H1 (cell line): Measurements from ENCODE around the gene OR51I2. TPM values are rescaled to one million over a fixed set of nuclear protein-coding genes. Genes with fewer than 3 reads are reported as not detected.

Source experiments
- CTCF ChIA-PET: fragments of 300-600 bp; sonication (Branson Sonifier 250); formaldehyde crosslinking; loops from one replicate; lab custom pipeline; 2021; ENCODE audit not compliant: partially characterized antibody; lab: Charles Lee
- POLR2A ChIA-PET: fragments of 300-600 bp; sonication (Branson Sonifier 250); formaldehyde crosslinking; loops from one replicate; lab custom pipeline; 2021; ENCODE audit warnings: inconsistent platforms; ENCODE audit not compliant: partially characterized antibody; lab: Charles Lee
- DNase-seq, 2 experiments: peaks; one replicate each; pipeline versions ENCODE4 v3.0.0 to v3.0.0-alpha.2; 2010 to 2022; ENCODE audit warnings: low spot score in 2 of 2, low read depth in 1 of 2, mixed read lengths in 1 of 2
- FAIRE-seq: peaks from 2 replicates; lab custom pipeline; 2011; peaks lifted over from hg19 to GRCh38; lab: Jason Lieb, UNC
- H2AFZ ChIP-seq: 2 replicates; pipeline ENCODE4 v1.8.1; 2012; ENCODE audit warnings: low read length, inconsistent platforms
- H2AK5ac ChIP-seq: 2 replicates; pipeline ENCODE4 v1.6.1; 2013; ENCODE audit warnings: low read depth, low read length
- H2BK120ac ChIP-seq: replicated peaks from 2 replicates; pipeline ENCODE3; 2013; ENCODE audit warnings: low read depth, low read length, inconsistent platforms
- H2BK12ac ChIP-seq: 2 replicates; pipeline ENCODE4 v1.6.1; 2013; ENCODE audit warnings: low read depth, low read length
- H2BK15ac ChIP-seq: 2 replicates; pipeline ENCODE4 v1.6.1; 2013; ENCODE audit warnings: low read length
- H2BK20ac ChIP-seq: 2 replicates; pipeline ENCODE4 v1.6.1; 2013; ENCODE audit warnings: low read length
- H2BK5ac ChIP-seq: 2 replicates; pipeline ENCODE4 v1.6.1; 2013; ENCODE audit warnings: low read depth, low read length
- H3K14ac ChIP-seq: 2 replicates; pipeline ENCODE4 v1.6.1; 2013; ENCODE audit warnings: inconsistent platforms; ENCODE audit not compliant: insufficient read length
- H3K18ac ChIP-seq: 2 replicates; pipeline ENCODE4 v1.6.1; 2013; ENCODE audit warnings: low read length; ENCODE audit errors: extremely low read depth
- H3K23ac ChIP-seq: 2 replicates; pipeline ENCODE4 v1.6.1; 2013; ENCODE audit warnings: inconsistent platforms; ENCODE audit not compliant: insufficient read length
- H3K23me2 ChIP-seq: 2 replicates; pipeline ENCODE4 v1.6.1; 2013; ENCODE audit warnings: low read depth, low read length
- H3K27ac ChIP-seq: 2 replicates; pipeline ENCODE4 v1.6.1; 2011; ENCODE audit warnings: low read depth, low read length, inconsistent platforms
- H3K27me3 ChIP-seq, 4 experiments: replicated peaks in 1 of 4; 1 replicate in 1 of 4; 2 replicates in 3 of 4; pipeline versions ENCODE4 v1.6.1 to v1.8.1; 2011 to 2013; ENCODE audit warnings: low read length in 3 of 4, mild to moderate bottlenecking in 3 of 4, inconsistent platforms in 2 of 4, mixed read lengths in 2 of 4, moderate library complexity in 1 of 4; ENCODE audit not compliant: control insufficient read depth in 3 of 4, insufficient read depth in 3 of 4; ENCODE audit errors: extremely low read depth in 1 of 4
- H3K36me3 ChIP-seq, 4 experiments: 2 replicates each; pipeline versions ENCODE4 v1.6.1 to v1.8.1; 2011 to 2013; ENCODE audit warnings: mild to moderate bottlenecking in 4 of 4, low read length in 3 of 4, moderate library complexity in 2 of 4, control low read depth in 1 of 4, inconsistent platforms in 1 of 4; ENCODE audit not compliant: insufficient read depth in 4 of 4, control insufficient read depth in 2 of 4
- H3K4ac ChIP-seq: replicated peaks from 2 replicates; pipeline ENCODE3; 2013; ENCODE audit warnings: low read length, low read depth, mixed read lengths, inconsistent platforms; ENCODE audit not compliant: insufficient read length
- H3K4me1 ChIP-seq, 4 experiments: replicated peaks in 1 of 4; 1 replicate in 1 of 4; 2 replicates in 3 of 4; pipeline versions ENCODE4 v1.6.1 to v1.8.1; 2011 to 2013; ENCODE audit warnings: low read length in 3 of 4, inconsistent platforms in 2 of 4, mixed read lengths in 1 of 4; ENCODE audit not compliant: insufficient read depth in 4 of 4, control insufficient read depth in 3 of 4
- H3K4me2 ChIP-seq, 2 experiments: 2 replicates each; pipeline versions ENCODE4 v1.6.1 to v1.8.1; 2011 to 2013; ENCODE audit warnings: low read depth in 2 of 2, low read length in 2 of 2, control low read depth in 1 of 2, inconsistent platforms in 1 of 2, mild to moderate bottlenecking in 1 of 2; ENCODE audit not compliant: insufficient read depth in 1 of 2
- H3K4me3 ChIP-seq, 4 experiments: fragments of 200-600, 300-600 bp in 1 of 4; sonication (generic), shearing (Covaris generic), sonication (Bioruptor Twin) in 1 of 4; 2 replicates each; pipeline versions ENCODE4 v1.5.1 to v1.8.1; 2011 to 2016; ENCODE audit warnings: low read length in 4 of 4, low read depth in 3 of 4, control low read depth in 2 of 4, inconsistent platforms in 2 of 4, mild to moderate bottlenecking in 2 of 4, mixed read lengths in 1 of 4, moderate library complexity in 1 of 4; ENCODE audit not compliant: insufficient read depth in 2 of 4; ENCODE audit errors: extremely low read depth in 1 of 4
- H3K56ac ChIP-seq: replicated peaks from 2 replicates; pipeline ENCODE3; 2013; ENCODE audit warnings: low read depth, mild to moderate bottlenecking, mixed read lengths, low read length, inconsistent platforms; ENCODE audit not compliant: insufficient read length
- H3K79me1 ChIP-seq: 2 replicates; pipeline ENCODE4 v1.6.1; 2013; ENCODE audit warnings: low read depth, low read length, control low read depth
- H3K79me2 ChIP-seq, 2 experiments: 2 replicates each; pipeline versions ENCODE4 v1.6.1 to v1.8.1; 2012 to 2013; ENCODE audit warnings: low read length in 2 of 2, mild to moderate bottlenecking in 2 of 2, inconsistent platforms in 1 of 2; ENCODE audit not compliant: insufficient read depth in 2 of 2, control insufficient read depth in 1 of 2
- H3K9ac ChIP-seq, 4 experiments: replicated peaks in 1 of 4; 1 replicate in 1 of 4; 2 replicates in 3 of 4; pipeline versions ENCODE4 v1.6.1 to v1.8.1; 2011 to 2013; ENCODE audit warnings: low read depth in 3 of 4, low read length in 3 of 4, control low read depth in 2 of 4, mild to moderate bottlenecking in 2 of 4, moderate library complexity in 2 of 4, inconsistent platforms in 1 of 4; ENCODE audit errors: extremely low read depth in 1 of 4
- H3K9me3 ChIP-seq, 2 experiments: 2 replicates each; pipeline versions ENCODE4 v1.6.1 to v1.8.1; 2012 to 2013; ENCODE audit warnings: mild to moderate bottlenecking in 2 of 2, moderate library complexity in 2 of 2, control low read depth in 1 of 2, inconsistent platforms in 1 of 2, low read depth in 1 of 2, low read length in 1 of 2, mixed read lengths in 1 of 2; ENCODE audit not compliant: insufficient read depth in 2 of 2
- H4K20me1 ChIP-seq, 2 experiments: replicated peaks in 1 of 2; 2 replicates each; pipeline versions ENCODE3 to v1.8.1; 2011 to 2013; ENCODE audit warnings: inconsistent platforms in 2 of 2, low read length in 2 of 2, mild to moderate bottlenecking in 1 of 2; ENCODE audit not compliant: insufficient read depth in 2 of 2, control insufficient read depth in 1 of 2
- H4K5ac ChIP-seq: 2 replicates; pipeline ENCODE4 v1.6.1; 2013; ENCODE audit warnings: low read length, low read depth, mixed read lengths, inconsistent platforms; ENCODE audit not compliant: insufficient read length
- H4K8ac ChIP-seq: 2 replicates; pipeline ENCODE4 v1.8.0; 2013; ENCODE audit warnings: mild to moderate bottlenecking, moderate library complexity, low read length, inconsistent platforms; ENCODE audit not compliant: insufficient read depth; ENCODE audit errors: extremely low read depth
- H4K91ac ChIP-seq: replicated peaks from 2 replicates; pipeline ENCODE3; 2013; ENCODE audit warnings: low read length, mixed read lengths, inconsistent platforms; ENCODE audit not compliant: insufficient read length
- BACH1 ChIP-seq: IDR thresholded peaks from 2 replicates; pipeline ENCODE4 v1.6.1; 2012; ENCODE audit warnings: low read length, improper control_type of control experiment
- SAP30 ChIP-seq: fragments of 300-600 bp; sonication (generic); IDR thresholded peaks from 2 replicates; pipeline ENCODE4 v1.7.1; 2012; ENCODE audit warnings: low read length, moderate library complexity, mild to moderate bottlenecking, inconsistent platforms; ENCODE audit not compliant: insufficient read depth, insufficient replicate concordance
- SIN3A ChIP-seq, 2 experiments: IDR thresholded peaks in 1 of 2; conservative IDR thresholded peaks in 1 of 2; 2 replicates each; pipeline ENCODE4 v1.6.1; 2011 to 2012; ENCODE audit warnings: low read length in 2 of 2, improper control_type of control experiment in 1 of 2, low read depth in 1 of 2, mild to moderate bottlenecking in 1 of 2
- SP4 ChIP-seq: IDR thresholded peaks from 2 replicates; pipeline ENCODE4 v1.6.1; 2012; ENCODE audit warnings: low read length, inconsistent platforms
- WGBS, 2 experiments: shearing (Covaris generic) in 1 of 2; methylation state at CpG; one replicate each; pipeline versions ENCODE4 v1.1.6 to v1.1.7; 2013 to 2015; ENCODE audit warnings: low lambda C conversion rate in 2 of 2, mixed read lengths in 2 of 2, inconsistent platforms in 1 of 2, low coverage in 1 of 2, missing lambda C conversion rate in 1 of 2; ENCODE audit not compliant: insufficient replicate concordance in 2 of 2, insufficient coverage in 1 of 2, insufficient read length in 1 of 2; ENCODE audit errors: extremely low coverage in 1 of 2, missing lambda C conversion rate in 1 of 2; 5-methylcytosine and 5-hydroxymethylcytosine counted together
- long read RNA-seq, 2 experiments: library from RNA in 1 of 2; library from capped mRNA in 1 of 2; stranded (forward); transcript quantifications; one replicate each; pipeline ENCODE4 v2.0.0, GENCODE V29; 2021; ENCODE audit warnings: inconsistent platforms in 1 of 2
- polyA minus RNA-seq, 3 experiments: library from RNA; depleted of rRNA, polyadenylated mRNA; stranded (reverse); fragments of >200 nt; gene quantifications; 1 replicate in 2 of 3; 2 replicates in 1 of 3; pipeline ENCODE4 v1.2.3, GENCODE V29; 2011
- polyA plus RNA-seq, 7 experiments: library from polyadenylated mRNA; depleted of rRNA in 3 of 7; stranded (reverse) in 5 of 7; unstranded in 2 of 7; fragments of >200 nt in 5 of 7; fragments of 200-250 nt in 2 of 7; gene quantifications; 1 replicate in 5 of 7; 2 replicates in 1 of 7; 4 replicates in 1 of 7; pipeline versions ENCODE4 v1.2.1 to v1.2.3, GENCODE V29; 2011 to 2013; ENCODE audit warnings: missing spikeins in 2 of 7, mixed read lengths in 2 of 7
- total RNA-seq: library from RNA; stranded (reverse); fragmentation: NEBNext Ultra II Directional; extraction: Animal tissue kit (Norgen Biotek cat#: 25700); gene quantifications from 2 replicates; pipeline ENCODE4 v1.2.1, GENCODE V29; 2021

The OR51I2 gene, protein sequence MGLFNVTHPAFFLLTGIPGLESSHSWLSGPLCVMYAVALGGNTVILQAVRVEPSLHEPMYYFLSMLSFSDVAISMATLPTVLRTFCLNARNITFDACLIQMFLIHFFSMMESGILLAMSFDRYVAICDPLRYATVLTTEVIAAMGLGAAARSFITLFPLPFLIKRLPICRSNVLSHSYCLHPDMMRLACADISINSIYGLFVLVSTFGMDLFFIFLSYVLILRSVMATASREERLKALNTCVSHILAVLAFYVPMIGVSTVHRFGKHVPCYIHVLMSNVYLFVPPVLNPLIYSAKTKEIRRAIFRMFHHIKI
- total RNA-seq (not detected in 2 replicates), polyA plus RNA-seq (2011; rRNA removed) (not detected in 2 replicates), polyA minus RNA-seq (2011; rRNA and poly(A)+ RNA removed) (not detected in 2 replicates)
- not detected for polyA plus RNA-seq (2011; cell fraction: cytosol; rRNA removed)
- polyA plus RNA-seq (2011; cell fraction: nucleus; rRNA removed), result not detected
- not detected in 4 replicates for polyA plus RNA-seq (2012, experiment 1 of 2)
- not detected for polyA plus RNA-seq (2012, experiment 2 of 2)
- not detected for polyA plus RNA-seq (2013, experiment 1 of 2)
- polyA plus RNA-seq (2013, experiment 2 of 2), result not detected
- polyA minus RNA-seq (2011; cell fraction: cytosol; rRNA and poly(A)+ RNA removed), result not detected
- not detected for polyA minus RNA-seq (2011; cell fraction: nucleus; rRNA and poly(A)+ RNA removed)
- long read RNA-seq, experiment 1, result 0 reads
- long read RNA-seq, experiment 2, result 0 reads

DNA sequence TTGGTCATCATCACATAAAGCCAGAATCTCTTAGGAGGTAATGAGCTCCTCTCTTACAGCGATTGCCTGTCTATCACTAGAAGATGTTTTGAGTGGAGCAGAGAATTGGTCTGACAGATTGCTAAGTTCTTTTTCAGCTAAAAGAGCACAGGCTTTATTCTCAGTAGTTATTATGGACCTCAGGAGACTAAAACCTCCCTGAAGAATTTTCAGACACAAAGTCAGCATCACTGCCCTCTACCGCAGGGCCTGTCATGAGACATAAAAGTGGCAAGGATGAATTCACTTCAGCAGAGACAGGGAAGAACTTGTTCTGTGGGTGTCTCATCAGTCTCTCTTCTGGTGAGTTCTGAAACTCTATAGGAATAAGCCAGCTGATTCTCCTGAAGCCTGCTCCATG is at the start of gene OR51I2:
OR51I2 (plus strand) TSS at position 301 of the 400 bp plus-strand sequence. CDS start 4,166 bp downstream, outside the sequence.
- Histone ChIP-seq H3K9me3 (no peaks in the 10 kb centered on the region), H4K91ac (no peak within 1 kb of the TSS), H3K9ac (no peak within 1 kb of the TSS), H3K14ac (no peak within 1 kb of the TSS), H4K8ac (no peak within 1 kb of the TSS), H3K56ac (no peak within 1 kb of the TSS), H3K27ac (no peak within 1 kb of the TSS), H3K4me2 (no peak within 1 kb of the TSS), H3K36me3 (no peaks in the 10 kb centered on the region), H3K4ac (no peak within 1 kb of the TSS), H2BK15ac (no peak within 1 kb of the TSS), H3K79me2 (no peaks in the 10 kb centered on the region), H2AK5ac (no peak within 1 kb of the TSS), H4K20me1 (no peaks in the 10 kb centered on the region), H3K18ac (no peak within 1 kb of the TSS), H2BK20ac (no peak within 1 kb of the TSS), H2AFZ (no peak within 1 kb of the TSS), H3K27me3 (no peaks in the 10 kb centered on the region), H2BK5ac (no peak within 1 kb of the TSS), H3K4me3 (no peak within 1 kb of the TSS), H3K4me1 (0 out of 7 replicates have a peak, but pooled peaks cover 0 to 2% (median 0%) of the 10 kb centered on the region in 4 experiments), H2BK12ac (no peak within 1 kb of the TSS), H4K5ac (no peak within 1 kb of the TSS), H3K23me2 (no peaks in the 10 kb centered on the region), H3K23ac (no peak within 1 kb of the TSS), H2BK120ac (no peak within 1 kb of the TSS), H3K79me1 (no peaks in the 10 kb centered on the region)
- ChIA-PET CTCF (interaction anchor here (1.0 to 1.5 kb wide), 4 partner anchors 11 to 151 kb away, joined by 3 read pairs; no protein-coding TSS in a partner anchor), POLR2A (no interaction called here)
- DNase-seq (no peak), FAIRE-seq (no peak)
- no peak for TF ChIP-seq SIN3A (conservative IDR thresholded peaks at IDR 0.05 in 1 of 2, IDR thresholded peaks at IDR 0.05 in 1 of 2; ENCODE audit: low read depth in 1 of 2, low read length in 2 of 2)
- TF ChIP-seq BACH1, result no peak
- no peak for TF ChIP-seq SAP30
- no peak for TF ChIP-seq SP4
- WGBS, 2 experiments, result 87% methylated on average over 2 of the region's 2 CpGs; no CpG with 5 or more reads in 1 of the 2 experiments
